ENCODE measurements around the gene POM121L2. TPM values are rescaled to one million over a fixed set of nuclear protein-coding genes. Genes with fewer than 3 reads are reported as not detected.

The POM121L2 gene
- not detected for total RNA-seq (2013)
- polyA plus RNA-seq, result not detected
- polyA minus RNA-seq, result under 0.01 TPM in 1 of 2 replicates, not detected in the other
- total RNA-seq, result 0 to 1.1 (median 0) reads per million in 11 experiments

DNA sequence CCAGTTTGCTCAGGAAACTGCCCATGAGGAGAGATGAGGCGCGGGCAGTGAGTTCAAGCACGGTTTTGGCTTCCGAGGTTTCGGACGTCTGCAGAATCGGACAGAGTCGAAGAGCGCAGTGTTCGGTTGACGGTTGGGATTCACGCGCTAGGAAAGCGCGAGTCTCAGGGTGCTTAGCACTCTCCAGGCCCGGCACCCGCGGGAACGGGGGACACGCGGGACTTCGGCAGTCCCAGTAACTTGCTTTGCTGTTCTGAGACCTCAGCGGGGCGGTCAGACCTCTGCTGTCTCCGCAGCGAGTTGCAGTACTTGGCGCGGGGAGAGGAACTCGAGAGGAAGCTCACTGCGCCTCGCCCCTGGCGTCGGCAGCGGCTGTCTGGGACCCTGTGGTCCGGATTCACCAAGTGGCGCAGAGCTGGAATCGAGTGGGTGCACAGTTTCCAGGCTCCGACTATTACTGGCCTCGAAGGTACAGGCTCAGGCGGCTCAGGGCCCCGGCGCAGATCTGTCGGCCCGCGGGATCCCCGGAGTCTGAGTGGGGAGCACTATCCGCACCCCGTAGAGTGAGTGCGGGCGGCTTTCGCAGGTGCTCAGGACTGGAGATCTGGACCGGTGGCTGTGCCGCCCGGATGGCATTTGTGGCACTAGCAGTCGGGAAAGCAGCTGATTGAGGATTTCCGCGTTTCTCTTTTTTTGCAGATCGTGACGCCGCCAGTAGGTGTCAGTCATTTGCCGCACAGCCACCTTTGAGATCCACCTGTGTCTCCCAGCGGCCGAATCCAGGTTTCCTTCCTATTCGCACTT lies at the start of gene POM121L2:
POM121L2 (minus strand) TSS at position 128 of the 804 bp plus-strand sequence; CDS start at position 25, 103 bp downstream.
- TF ChIP-seq, protein P1, sequence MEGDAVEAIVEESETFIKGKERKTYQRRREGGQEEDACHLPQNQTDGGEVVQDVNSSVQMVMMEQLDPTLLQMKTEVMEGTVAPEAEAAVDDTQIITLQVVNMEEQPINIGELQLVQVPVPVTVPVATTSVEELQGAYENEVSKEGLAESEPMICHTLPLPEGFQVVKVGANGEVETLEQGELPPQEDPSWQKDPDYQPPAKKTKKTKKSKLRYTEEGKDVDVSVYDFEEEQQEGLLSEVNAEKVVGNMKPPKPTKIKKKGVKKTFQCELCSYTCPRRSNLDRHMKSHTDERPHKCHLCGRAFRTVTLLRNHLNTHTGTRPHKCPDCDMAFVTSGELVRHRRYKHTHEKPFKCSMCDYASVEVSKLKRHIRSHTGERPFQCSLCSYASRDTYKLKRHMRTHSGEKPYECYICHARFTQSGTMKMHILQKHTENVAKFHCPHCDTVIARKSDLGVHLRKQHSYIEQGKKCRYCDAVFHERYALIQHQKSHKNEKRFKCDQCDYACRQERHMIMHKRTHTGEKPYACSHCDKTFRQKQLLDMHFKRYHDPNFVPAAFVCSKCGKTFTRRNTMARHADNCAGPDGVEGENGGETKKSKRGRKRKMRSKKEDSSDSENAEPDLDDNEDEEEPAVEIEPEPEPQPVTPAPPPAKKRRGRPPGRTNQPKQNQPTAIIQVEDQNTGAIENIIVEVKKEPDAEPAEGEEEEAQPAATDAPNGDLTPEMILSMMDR (IDR thresholded peaks at IDR 0.05), result peak; percentile 50
- Histone ChIP-seq H3K9me3 (replicated peaks in 1 of 2; ENCODE audit: control insufficient read depth in 1 of 2, insufficient read depth in 1 of 2, low read length in 2 of 2) (peaks cover 0 to 6% of the 10 kb centered on the region in 2 donors), H3K27me3 (ENCODE audit: control insufficient read depth in 2 of 2, insufficient read depth in 2 of 2, low read length in 2 of 2) (peaks cover 19 to 48% of the 10 kb centered on the region in 2 donors), H3K27ac (ENCODE audit: low read depth in 1 of 2, low read length in 2 of 2) (no peak within 1 kb of the TSS), H3K79me2 (ENCODE audit: insufficient read depth, low read length) (no peaks in the 10 kb centered on the region), H3K4me1 (ENCODE audit: control insufficient read depth in 1 of 2, insufficient read depth in 2 of 2, low read length in 2 of 2) (peaks cover 11 to 12% of the 10 kb centered on the region in 2 donors), H3K36me3 (replicated peaks in 1 of 2; ENCODE audit: control insufficient read depth in 1 of 2, insufficient read depth in 2 of 2, low read length in 2 of 2) (no peaks in the 10 kb centered on the region), H2AFZ (ENCODE audit: insufficient read depth, low read depth, low read length, poor library complexity, severe bottlenecking) (peak within 1 kb of the TSS; percentile 83), H3K9ac (ENCODE audit: insufficient read depth, low read length, poor library complexity, severe bottlenecking) (peak within 1 kb of the TSS; percentile 22), H3K4me3 (replicated peaks in 1 of 3; ENCODE audit: low read depth in 2 of 3, low read length in 3 of 3) (peak within 1 kb of the TSS in 2 of 3 experiments; percentile 35 to 73), H3K4me2 (replicated peaks; ENCODE audit: extremely low read depth, low read length, poor library complexity, severe bottlenecking) (peak within 1 kb of the TSS; percentile 75), H4K20me1 (ENCODE audit: insufficient read depth, low read length) (no peaks in the 10 kb centered on the region)
- Mint-ChIP-seq H3K27me3 (ENCODE audit: low read depth in 3 of 3) (peaks cover 41 to 69% (median 50%) of the 10 kb centered on the region in 3 donors), H3K36me3 (no peaks in the 10 kb centered on the region), H3K4me1 (peaks cover 12% of the 10 kb centered on the region), H3K4me3 (peak within 1 kb of the TSS; percentile 74 to 90), H3K9me3 (peaks cover 2 to 26% (median 8%) of the 10 kb centered on the region in 7 donors), H3K27ac (no peak within 1 kb of the TSS)
- DNase-seq, result peak; percentile 5 to 21 (median 14)
- intact Hi-C loops (cut with micrococcal nuclease), result no loop called here
- under 1% methylated on average over 64 of the region's 64 CpGs for WGBS (ENCODE audit: insufficient coverage)

DNA sequence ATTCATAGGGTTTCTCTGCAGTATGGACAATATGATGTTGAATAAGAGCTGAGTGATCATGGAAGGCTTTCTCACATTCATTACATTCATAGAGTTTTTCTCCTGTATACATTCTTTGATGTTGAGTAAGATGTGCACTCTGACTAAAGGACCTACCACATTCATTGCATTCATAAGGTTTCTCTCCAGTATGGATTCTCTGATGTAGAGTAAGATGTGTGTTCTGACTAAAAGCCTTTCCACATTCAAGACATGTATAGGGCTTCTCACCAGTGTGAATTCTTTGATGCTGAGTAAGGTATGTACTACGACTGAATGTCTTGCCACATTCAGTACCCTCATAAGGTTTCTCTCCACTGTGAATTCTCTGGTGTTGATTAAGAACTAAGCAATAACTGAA lies 47.2 kb upstream of the POM121L2 start:
- no peak overlapping the region for H3K4me3 ChIP-seq (replicated peaks in 1 of 3; ENCODE audit: low read depth in 2 of 3, low read length in 3 of 3)
- no peaks in the 10 kb centered on the region for H3K4me1 ChIP-seq (ENCODE audit: control insufficient read depth in 1 of 2, insufficient read depth in 2 of 2, low read length in 2 of 2)
- intact Hi-C loops (cut with micrococcal nuclease), result no loop called here
- H3K36me3 ChIP-seq (replicated peaks in 1 of 2; ENCODE audit: control insufficient read depth in 1 of 2, insufficient read depth in 2 of 2, low read length in 2 of 2), result no peaks in the 10 kb centered on the region
- no peak overlapping the region for H3K27ac ChIP-seq (ENCODE audit: low read depth in 1 of 2, low read length in 2 of 2)
- Mint-ChIP-seq H3K36me3 (no peaks in the 10 kb centered on the region), H3K4me3 (no peak overlapping the region), H3K9me3 (peaks cover 8 to 43% (median 24%) of the 10 kb centered on the region in 7 donors), H3K27me3 (ENCODE audit: low read depth in 3 of 3) (peaks cover 0 to 1% (median 0%) of the 10 kb centered on the region in 3 donors), H3K27ac (no peak overlapping the region), H3K4me1 (no peaks in the 10 kb centered on the region)
- TF ChIP-seq, protein P1 (IDR thresholded peaks at IDR 0.05), result no peak
- no peak for DNase-seq
- WGBS (ENCODE audit: insufficient coverage), result no CpG with 5 or more reads among the region's 1 CpG
- H3K4me2 ChIP-seq (replicated peaks; ENCODE audit: extremely low read depth, low read length, poor library complexity, severe bottlenecking), result no peak overlapping the region
- H2AFZ ChIP-seq (ENCODE audit: insufficient read depth, low read depth, low read length, poor library complexity, severe bottlenecking), result no peak overlapping the region
- peaks cover 6 to 39% of the 10 kb centered on the region in 2 donors for H3K9me3 ChIP-seq (replicated peaks in 1 of 2; ENCODE audit: control insufficient read depth in 1 of 2, insufficient read depth in 1 of 2, low read length in 2 of 2)
- no peaks in the 10 kb centered on the region for H4K20me1 ChIP-seq (ENCODE audit: insufficient read depth, low read length)
- H3K9ac ChIP-seq (ENCODE audit: insufficient read depth, low read length, poor library complexity, severe bottlenecking), result no peak overlapping the region
- no peaks in the 10 kb centered on the region for H3K79me2 ChIP-seq (ENCODE audit: insufficient read depth, low read length)
- H3K27me3 ChIP-seq (ENCODE audit: control insufficient read depth in 2 of 2, insufficient read depth in 2 of 2, low read length in 2 of 2), result no peaks in the 10 kb centered on the region
